Panc1 (cell line): ENCODE measurements around the gene TTPAL. TPM values are rescaled to one million over a fixed set of nuclear protein-coding genes. Genes with fewer than 3 reads are reported as not detected.

Experiments
- ATAC-seq: fragments of 200-7000 bp; cut with Tn5 transposase; 2 replicates; pipeline ENCODE4 v1.9.1; 2020; ENCODE audit warnings: mild to moderate bottlenecking, moderate library complexity
- BruUV-seq: library from RNA; stranded (reverse); fragments of 400-500 nt; replicated peaks from 2 replicates; lab custom pipeline; 2021; lab: Mats Ljungman, UMichigan
- CTCF ChIA-PET: fragments of 300-600 bp; sonication (Branson Sonifier 250); formaldehyde crosslinking; loops from one replicate; lab custom pipeline; 2022; ENCODE audit warnings: antibody characterized with exemption; lab: Charles Lee
- POLR2A ChIA-PET: fragments of 300-600 bp; sonication (Branson Sonifier 250); formaldehyde crosslinking; loops from one replicate; lab custom pipeline; 2022; ENCODE audit warnings: antibody characterized with exemption; lab: Charles Lee
- DNase-seq: peaks from one replicate; pipeline ENCODE4 v3.0.0-alpha.2; 2010; ENCODE audit warnings: low read depth, low spot score
- H3K27ac ChIP-seq: 2 replicates; pipeline ENCODE4 v1.5.1; 2011; ENCODE audit warnings: mild to moderate bottlenecking, low read length, inconsistent platforms
- H3K27me3 ChIP-seq: fragments of 200-500 bp; sonication (Bioruptor generic); 2 replicates; pipeline ENCODE4 v1.6.0; 2014; ENCODE audit warnings: low read length, inconsistent platforms; ENCODE audit not compliant: control insufficient read depth, insufficient read depth
- H3K36me3 ChIP-seq: fragments of 200-500 bp; sonication (Bioruptor generic); 2 replicates; pipeline ENCODE4 v1.5.1; 2014; ENCODE audit warnings: inconsistent platforms, mild to moderate bottlenecking, low read length, moderate library complexity; ENCODE audit not compliant: control insufficient read depth, insufficient read depth
- H3K4me1 ChIP-seq: 2 replicates; pipeline ENCODE4 v1.5.1; 2011; ENCODE audit warnings: inconsistent platforms, mild to moderate bottlenecking, low read length, moderate library complexity; ENCODE audit not compliant: control insufficient read depth, insufficient read depth
- H3K4me3 ChIP-seq, 2 experiments: 2 replicates each; pipeline ENCODE4 v1.5.1; 2011 to 2012; ENCODE audit warnings: low read depth in 2 of 2, low read length in 2 of 2, mild to moderate bottlenecking in 2 of 2, inconsistent platforms in 1 of 2, moderate library complexity in 1 of 2
- H3K9me3 ChIP-seq: fragments of 200-500 bp; sonication (Bioruptor generic); 2 replicates; pipeline ENCODE4 v1.5.1; 2014; ENCODE audit warnings: low read depth, mild to moderate bottlenecking, inconsistent platforms, low read length, moderate library complexity; ENCODE audit not compliant: control insufficient read depth, insufficient read depth
- POLR2AphosphoS5 ChIP-seq: IDR thresholded peaks from 2 replicates; pipeline ENCODE4 v1.6.1; 2012; ENCODE audit warnings: mild to moderate bottlenecking, low read depth, low read length, moderate library complexity
- SIN3A ChIP-seq: IDR thresholded peaks from 2 replicates; pipeline ENCODE4 v1.6.1; 2012; ENCODE audit warnings: low read depth, mild to moderate bottlenecking, low read length, moderate library complexity, borderline replicate concordance; ENCODE audit not compliant: insufficient read depth
- TCF7L2 ChIP-seq: IDR thresholded peaks from 2 replicates; pipeline ENCODE4 v1.6.1; 2011; ENCODE audit warnings: mild to moderate bottlenecking, low read depth, low read length, inconsistent platforms
- in situ Hi-C: cut with HindIII; loops from 2 replicates; pipeline ENCODE4 v1.10.0; 2016; ENCODE audit warnings: low sequenced_read_pairs, low pct_unique_long_range_greater_than_20kb
- intact Hi-C: fragments of 100-400 bp; cut with micrococcal nuclease; formaldehyde crosslinking; loops from one replicate; pipeline ENCODE4 v1.10.0; 2022; ENCODE audit not compliant: unreplicated experiment
- total RNA-seq: library from RNA; stranded (reverse); gene quantifications from one replicate; pipeline ENCODE4 v1.2.1, GENCODE V29; 2021; ENCODE audit not compliant: unreplicated experiment
- TF ChIP-seq, protein P1 (sequence below): fragments of 450-650 bp; IDR thresholded peaks from 2 replicates; pipeline ENCODE4 v1.5.1; 2017; ENCODE audit warnings: mild to moderate bottlenecking
- TF ChIP-seq, protein P2 (sequence below), 2 experiments: IDR thresholded peaks; 2 replicates each; pipeline ENCODE4 v1.6.1; 2011 to 2012; ENCODE audit warnings: low read depth in 2 of 2, control low read depth in 1 of 2, low read length in 1 of 2, mild to moderate bottlenecking in 1 of 2, moderate library complexity in 1 of 2; ENCODE audit not compliant: insufficient read depth in 1 of 2

The TTPAL gene
- total RNA-seq, 1 experiment from 2014 or later = 37.4 TPM

GRCh38 chr20:44526129-44526528 is 50.5 kb downstream of the TTPAL start:
- Histone ChIP-seq H3K9me3 (no peaks in the 10 kb centered on the region), H3K27me3 (no peaks in the 10 kb centered on the region), H3K36me3 (no peaks in the 10 kb centered on the region; the same call in 1 of the 2 replicates), H3K4me3 (no peak overlapping the region), H3K27ac (no peak overlapping the region), H3K4me1 (peaks cover 2% of the 10 kb centered on the region)
- no peak for TF ChIP-seq TCF7L2
- TF ChIP-seq POLR2AphosphoS5 = no peak
- TF ChIP-seq SIN3A = no peak
- TF ChIP-seq, protein P1, sequence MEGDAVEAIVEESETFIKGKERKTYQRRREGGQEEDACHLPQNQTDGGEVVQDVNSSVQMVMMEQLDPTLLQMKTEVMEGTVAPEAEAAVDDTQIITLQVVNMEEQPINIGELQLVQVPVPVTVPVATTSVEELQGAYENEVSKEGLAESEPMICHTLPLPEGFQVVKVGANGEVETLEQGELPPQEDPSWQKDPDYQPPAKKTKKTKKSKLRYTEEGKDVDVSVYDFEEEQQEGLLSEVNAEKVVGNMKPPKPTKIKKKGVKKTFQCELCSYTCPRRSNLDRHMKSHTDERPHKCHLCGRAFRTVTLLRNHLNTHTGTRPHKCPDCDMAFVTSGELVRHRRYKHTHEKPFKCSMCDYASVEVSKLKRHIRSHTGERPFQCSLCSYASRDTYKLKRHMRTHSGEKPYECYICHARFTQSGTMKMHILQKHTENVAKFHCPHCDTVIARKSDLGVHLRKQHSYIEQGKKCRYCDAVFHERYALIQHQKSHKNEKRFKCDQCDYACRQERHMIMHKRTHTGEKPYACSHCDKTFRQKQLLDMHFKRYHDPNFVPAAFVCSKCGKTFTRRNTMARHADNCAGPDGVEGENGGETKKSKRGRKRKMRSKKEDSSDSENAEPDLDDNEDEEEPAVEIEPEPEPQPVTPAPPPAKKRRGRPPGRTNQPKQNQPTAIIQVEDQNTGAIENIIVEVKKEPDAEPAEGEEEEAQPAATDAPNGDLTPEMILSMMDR = no peak
- TF ChIP-seq, protein P2, sequence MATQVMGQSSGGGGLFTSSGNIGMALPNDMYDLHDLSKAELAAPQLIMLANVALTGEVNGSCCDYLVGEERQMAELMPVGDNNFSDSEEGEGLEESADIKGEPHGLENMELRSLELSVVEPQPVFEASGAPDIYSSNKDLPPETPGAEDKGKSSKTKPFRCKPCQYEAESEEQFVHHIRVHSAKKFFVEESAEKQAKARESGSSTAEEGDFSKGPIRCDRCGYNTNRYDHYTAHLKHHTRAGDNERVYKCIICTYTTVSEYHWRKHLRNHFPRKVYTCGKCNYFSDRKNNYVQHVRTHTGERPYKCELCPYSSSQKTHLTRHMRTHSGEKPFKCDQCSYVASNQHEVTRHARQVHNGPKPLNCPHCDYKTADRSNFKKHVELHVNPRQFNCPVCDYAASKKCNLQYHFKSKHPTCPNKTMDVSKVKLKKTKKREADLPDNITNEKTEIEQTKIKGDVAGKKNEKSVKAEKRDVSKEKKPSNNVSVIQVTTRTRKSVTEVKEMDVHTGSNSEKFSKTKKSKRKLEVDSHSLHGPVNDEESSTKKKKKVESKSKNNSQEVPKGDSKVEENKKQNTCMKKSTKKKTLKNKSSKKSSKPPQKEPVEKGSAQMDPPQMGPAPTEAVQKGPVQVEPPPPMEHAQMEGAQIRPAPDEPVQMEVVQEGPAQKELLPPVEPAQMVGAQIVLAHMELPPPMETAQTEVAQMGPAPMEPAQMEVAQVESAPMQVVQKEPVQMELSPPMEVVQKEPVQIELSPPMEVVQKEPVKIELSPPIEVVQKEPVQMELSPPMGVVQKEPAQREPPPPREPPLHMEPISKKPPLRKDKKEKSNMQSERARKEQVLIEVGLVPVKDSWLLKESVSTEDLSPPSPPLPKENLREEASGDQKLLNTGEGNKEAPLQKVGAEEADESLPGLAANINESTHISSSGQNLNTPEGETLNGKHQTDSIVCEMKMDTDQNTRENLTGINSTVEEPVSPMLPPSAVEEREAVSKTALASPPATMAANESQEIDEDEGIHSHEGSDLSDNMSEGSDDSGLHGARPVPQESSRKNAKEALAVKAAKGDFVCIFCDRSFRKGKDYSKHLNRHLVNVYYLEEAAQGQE (IDR thresholded peaks at IDR 0.05; ENCODE audit: insufficient read depth in 1 of 2, low read depth in 2 of 2, low read length in 1 of 2) = no peak
- no peak for DNase-seq
- ATAC-seq = no peak
- CTCF ChIA-PET = no interaction called here
- intact Hi-C loops = no loop called here
- BruUV-seq = no TSS peak
- POLR2A ChIA-PET = interaction anchor here (0.6 kb wide), 1 partner anchor 46 kb away, joined by 3 read pairs; no protein-coding TSS in a partner anchor
- in situ Hi-C loops = no loop called here

DNA sequence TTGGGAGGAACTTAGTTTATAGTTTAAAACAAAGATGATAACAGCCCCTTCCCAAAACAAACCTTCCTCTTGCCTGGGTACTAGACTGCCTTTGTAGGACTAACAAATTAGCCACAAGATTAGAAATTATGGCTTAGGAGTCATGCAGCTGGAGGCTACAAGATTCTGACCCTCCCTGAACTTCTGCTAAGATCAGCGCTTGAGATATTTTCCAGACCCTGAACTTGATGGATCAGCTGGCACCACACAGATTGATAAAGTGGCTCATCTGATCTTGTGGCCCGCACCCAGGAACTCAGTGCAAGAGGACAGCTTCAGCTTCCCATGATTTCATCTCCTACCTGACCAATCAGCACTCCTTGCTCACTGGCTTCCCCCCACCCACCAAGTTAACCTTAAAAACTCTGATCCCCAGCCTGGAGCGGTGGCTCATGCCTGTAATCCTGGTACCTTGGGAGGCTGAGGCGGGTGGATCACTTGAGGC is 52.1 kb downstream of the TTPAL start:
- ChIA-PET POLR2A (no interaction called here), CTCF (no interaction called here)
- Histone ChIP-seq H3K27me3 (no peaks in the 10 kb centered on the region), H3K27ac (no peak overlapping the region), H3K4me3 (no peak overlapping the region), H3K4me1 (peaks cover 3% of the 10 kb centered on the region; the same call in 1 of the 2 replicates), H3K36me3 (no peaks in the 10 kb centered on the region), H3K9me3 (no peaks in the 10 kb centered on the region)
- TF ChIP-seq POLR2AphosphoS5 (no peak), TCF7L2 (no peak)
- TF ChIP-seq, protein P1 = no peak
- TF ChIP-seq, protein P2 (IDR thresholded peaks at IDR 0.05; ENCODE audit: insufficient read depth in 1 of 2, low read depth in 2 of 2, low read length in 1 of 2) = no peak
- DNase-seq (no peak), ATAC-seq (no peak)
- BruUV-seq = no TSS peak
- in situ Hi-C loops (no loop called here), intact Hi-C loops (no loop called here)
